ENCODE data around the gene C11orf97. TPM values are rescaled to one million over a fixed set of nuclear protein-coding genes. Genes with fewer than 3 reads are reported as not detected.

Gene C11orf97
- total RNA-seq, 1 donor from 2014 or later = not detected

GRCh38 chr11:94532211-94532610, 19.9 kb downstream of the C11orf97 start:
- no peak overlapping the region for H3K4me3 Mint-ChIP-seq
- H3K9me3 Mint-ChIP-seq = no peaks in the 10 kb centered on the region
- no peaks in the 10 kb centered on the region for H3K4me1 Mint-ChIP-seq (ENCODE audit: low read depth)
- no peak for DNase-seq (ENCODE audit: low spot score)
- H3K27ac Mint-ChIP-seq = no peak overlapping the region
- H3K27me3 Mint-ChIP-seq (ENCODE audit: insufficient read depth) = peaks cover 36% of the 10 kb centered on the region
- intact Hi-C loops (cut with micrococcal nuclease) = no loop called here
- no peaks in the 10 kb centered on the region for H3K36me3 Mint-ChIP-seq (ENCODE audit: low read depth)

DNA sequence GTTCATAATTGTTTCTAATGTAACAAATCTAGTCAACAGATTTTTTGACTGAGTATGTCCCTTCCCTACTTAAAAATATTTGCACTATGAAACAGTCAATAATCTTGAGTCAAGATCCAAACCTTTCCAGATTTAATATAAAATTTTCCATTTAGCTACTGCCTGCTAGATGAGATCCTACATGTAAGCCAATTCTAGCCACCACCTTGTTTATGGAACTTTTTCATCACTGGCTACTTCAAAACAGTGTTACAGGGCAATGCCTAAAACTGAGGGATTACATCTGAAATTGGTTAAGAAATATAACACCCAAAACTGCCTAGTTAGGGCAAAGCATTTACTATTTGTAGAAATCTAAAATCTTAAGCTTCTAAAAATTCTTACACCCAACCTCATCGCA, 20.9 kb downstream of the C11orf97 start:
- DNase-seq (ENCODE audit: low spot score) = no peak
- Mint-ChIP-seq H3K36me3 (ENCODE audit: low read depth) (no peaks in the 10 kb centered on the region), H3K27ac (no peak overlapping the region), H3K4me3 (no peak overlapping the region), H3K27me3 (ENCODE audit: insufficient read depth) (peaks cover 36% of the 10 kb centered on the region), H3K9me3 (no peaks in the 10 kb centered on the region), H3K4me1 (ENCODE audit: low read depth) (no peaks in the 10 kb centered on the region)
- intact Hi-C loops (cut with micrococcal nuclease) = no loop called here

GRCh38 chr11:94533696-94534630, 21.7 kb downstream of the C11orf97 start:
- no peaks in the 10 kb centered on the region for H3K36me3 Mint-ChIP-seq (ENCODE audit: low read depth)
- intact Hi-C loops (cut with micrococcal nuclease) = no loop called here

GRCh38 chr11:94536386-94536785, 24.1 kb downstream of the C11orf97 start:
- Mint-ChIP-seq H3K9me3 (no peaks in the 10 kb centered on the region), H3K27ac (no peak overlapping the region), H3K27me3 (ENCODE audit: insufficient read depth) (peaks cover 32% of the 10 kb centered on the region), H3K4me1 (ENCODE audit: low read depth) (no peaks in the 10 kb centered on the region), H3K36me3 (ENCODE audit: low read depth) (no peaks in the 10 kb centered on the region), H3K4me3 (no peak overlapping the region)
- no peak for DNase-seq (ENCODE audit: low spot score)
- intact Hi-C loops (cut with micrococcal nuclease) = no loop called here

More at GRCh38 chr11:94533696-94534630, 21.7 kb downstream of the C11orf97 start:
- no peaks in the 10 kb centered on the region for H3K9me3 Mint-ChIP-seq
- H3K27ac Mint-ChIP-seq = no peak overlapping the region
- no peaks in the 10 kb centered on the region for H3K4me1 Mint-ChIP-seq (ENCODE audit: low read depth)
- no peak for DNase-seq (ENCODE audit: low spot score)
- H3K27me3 Mint-ChIP-seq (ENCODE audit: insufficient read depth) = peaks cover 30% of the 10 kb centered on the region
- H3K4me3 Mint-ChIP-seq = no peak overlapping the region

DNA sequence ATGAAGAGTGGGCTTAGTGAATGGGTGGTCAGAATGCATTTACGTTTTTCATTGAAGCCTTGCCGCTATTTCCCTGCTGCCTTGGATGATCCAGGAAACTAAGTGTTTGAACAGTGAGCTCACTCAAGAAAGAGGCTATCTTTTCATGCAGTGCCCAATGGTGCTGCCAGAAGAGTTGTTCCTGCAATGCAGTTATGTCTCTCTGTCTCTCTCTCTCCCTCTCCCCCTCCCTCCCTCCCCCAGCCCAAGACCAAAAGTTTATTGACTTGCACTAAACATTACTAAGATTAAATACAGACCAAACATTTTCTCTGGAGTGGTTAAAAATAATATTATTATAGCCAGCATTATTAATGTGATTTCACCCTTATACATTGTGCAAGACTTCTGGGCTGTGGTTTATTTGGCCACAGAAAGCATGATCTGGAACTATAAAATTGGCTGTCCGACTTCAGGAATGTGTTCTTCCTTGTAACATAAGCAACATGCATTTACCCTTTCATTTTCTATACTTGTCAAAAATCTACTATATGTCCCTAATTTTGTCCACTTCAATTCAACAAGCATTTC, 24.9 kb downstream of the C11orf97 start:
- no peak for DNase-seq (ENCODE audit: low spot score)
- Mint-ChIP-seq H3K36me3 (ENCODE audit: low read depth) (no peaks in the 10 kb centered on the region), H3K9me3 (no peaks in the 10 kb centered on the region), H3K27me3 (ENCODE audit: insufficient read depth) (peaks cover 32% of the 10 kb centered on the region), H3K27ac (no peak overlapping the region), H3K4me1 (ENCODE audit: low read depth) (no peaks in the 10 kb centered on the region), H3K4me3 (no peak overlapping the region)
- intact Hi-C loops (cut with micrococcal nuclease) = no loop called here

DNA sequence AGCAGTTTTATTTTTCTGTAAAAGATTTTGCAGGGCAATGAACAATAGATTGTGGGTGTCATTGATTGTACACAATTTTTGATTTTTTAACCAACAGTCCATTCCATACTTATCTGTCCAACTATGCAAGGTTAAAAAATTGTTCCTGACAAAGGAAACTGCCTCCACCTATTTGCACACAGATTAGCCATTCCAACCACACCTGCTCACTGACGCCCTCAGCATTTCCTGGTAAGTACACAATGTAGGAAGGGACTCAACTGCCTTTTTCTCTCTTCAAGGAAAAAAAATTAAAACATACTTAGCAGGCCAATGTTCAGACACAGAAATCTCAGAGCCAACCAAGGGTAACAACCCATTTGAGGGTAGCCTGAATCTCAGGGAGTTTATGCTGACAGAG, 27.2 kb downstream of the C11orf97 start:
- Mint-ChIP-seq H3K4me3 (no peak overlapping the region), H3K4me1 (ENCODE audit: low read depth) (peaks cover 12% of the 10 kb centered on the region), H3K27me3 (ENCODE audit: insufficient read depth) (peaks cover 22% of the 10 kb centered on the region), H3K36me3 (ENCODE audit: low read depth) (no peaks in the 10 kb centered on the region), H3K9me3 (no peaks in the 10 kb centered on the region), H3K27ac (no peak overlapping the region)
- DNase-seq (ENCODE audit: low spot score) = no peak
- intact Hi-C loops (cut with micrococcal nuclease) = no loop called here

- H3K36me3 Mint-ChIP-seq (ENCODE audit: low read depth) = peaks cover 11% of the 10 kb centered on the region
- peak within 1 kb of the TSS; percentile 99 for H3K27ac Mint-ChIP-seq
- DNase-seq (ENCODE audit: low spot score) = peak; percentile 70
- intact Hi-C loops (cut with micrococcal nuclease) = loop anchor here (1.0 to 10.0 kb wide), 14 partner anchors 25 to 1347 kb away; partner anchors contain the start of genes ANKRD49, C11orf54, CEP295 and CEP57
- H3K27me3 Mint-ChIP-seq (ENCODE audit: insufficient read depth) = peaks cover 5% of the 10 kb centered on the region
- H3K4me1 Mint-ChIP-seq (ENCODE audit: low read depth) = peaks cover 45% of the 10 kb centered on the region
- peak within 1 kb of the TSS; percentile 98 for H3K4me3 Mint-ChIP-seq
- no peaks in the 10 kb centered on the region for H3K9me3 Mint-ChIP-seq
Measured at GRCh38 chr11:94543695-94544645, 31.7 kb downstream of the C11orf97 start, which contains the start of gene FUT4. FUT4 (plus strand) TSS chr11:94543921; CDS start chr11:94544134, 213 bp downstream.

GRCh38 chr11:94544646-94545263, 32.5 kb downstream of the C11orf97 start:
- peak overlapping the region; percentile 81 for H3K4me3 Mint-ChIP-seq
- peak overlapping the region; percentile 77 for H3K27ac Mint-ChIP-seq
- peak; percentile 2 for DNase-seq (ENCODE audit: low spot score)
- H3K36me3 Mint-ChIP-seq (ENCODE audit: low read depth) = peaks cover 11% of the 10 kb centered on the region
- intact Hi-C loops (cut with micrococcal nuclease) = loop anchor here (1.0 to 10.0 kb wide), 12 partner anchors 25 to 1347 kb away; partner anchors contain the start of genes ANKRD49, C11orf54, CEP295 and CEP57
- H3K9me3 Mint-ChIP-seq = no peaks in the 10 kb centered on the region
- peaks cover 5% of the 10 kb centered on the region for H3K27me3 Mint-ChIP-seq (ENCODE audit: insufficient read depth)
- H3K4me1 Mint-ChIP-seq (ENCODE audit: low read depth) = peaks cover 50% of the 10 kb centered on the region

GRCh38 chr11:94545264-94546161, 33.3 kb downstream of the C11orf97 start:
- Mint-ChIP-seq H3K36me3 (ENCODE audit: low read depth) (peaks cover 11% of the 10 kb centered on the region), H3K27me3 (ENCODE audit: insufficient read depth) (peaks cover 3% of the 10 kb centered on the region), H3K9me3 (no peaks in the 10 kb centered on the region), H3K4me1 (ENCODE audit: low read depth) (peaks cover 57% of the 10 kb centered on the region), H3K27ac (peak overlapping the region; percentile 77), H3K4me3 (peak overlapping the region; percentile 81)
- no peak for DNase-seq (ENCODE audit: low spot score)
- intact Hi-C loops (cut with micrococcal nuclease) = loop anchor here (2.0 to 10.0 kb wide), 4 partner anchors 331 to 1249 kb away; partner anchors contain the start of genes CEP57 and MED17

- H3K9me3 Mint-ChIP-seq = no peaks in the 10 kb centered on the region
- intact Hi-C loops (cut with micrococcal nuclease) = loop anchor here (10.0 kb wide), 1 partner anchor 1249 kb away; the partner anchor contains the start of gene CEP57
- H3K36me3 Mint-ChIP-seq (ENCODE audit: low read depth) = peaks cover 11% of the 10 kb centered on the region
- peaks cover 59% of the 10 kb centered on the region for H3K4me1 Mint-ChIP-seq (ENCODE audit: low read depth)
- H3K4me3 Mint-ChIP-seq = peak overlapping the region; percentile 81
- peaks cover under 1% of the 10 kb centered on the region for H3K27me3 Mint-ChIP-seq (ENCODE audit: insufficient read depth)
- H3K27ac Mint-ChIP-seq = no peak overlapping the region
- no peak for DNase-seq (ENCODE audit: low spot score)
Measured at GRCh38 chr11:94546162-94546470, 33.9 kb downstream of the C11orf97 start.

- peaks cover 11% of the 10 kb centered on the region for H3K36me3 Mint-ChIP-seq (ENCODE audit: low read depth)
- H3K27ac Mint-ChIP-seq = no peak overlapping the region
- H3K4me1 Mint-ChIP-seq (ENCODE audit: low read depth) = peaks cover 59% of the 10 kb centered on the region
- H3K9me3 Mint-ChIP-seq = no peaks in the 10 kb centered on the region
- intact Hi-C loops (cut with micrococcal nuclease) = loop anchor here (10.0 kb wide), 1 partner anchor 1248 kb away; the partner anchor contains the start of gene CEP57
- peak overlapping the region; percentile 64 for H3K4me3 Mint-ChIP-seq
- H3K27me3 Mint-ChIP-seq (ENCODE audit: insufficient read depth) = no peaks in the 10 kb centered on the region
- DNase-seq (ENCODE audit: low spot score) = no peak
Measured at GRCh38 chr11:94546886-94547285, 34.6 kb downstream of the C11orf97 start.

All from activated T-helper 1 cell treated with anti-CD3 and anti-CD28 coated beads, Interleukin-12 subunit alpha, Interleukin-12 subunit beta, Interleukin-2, Interleukin-4 antibody, amounts not matched to agents 30 ng/mL and 10 ng/mL and 1 ng/mL, durations not matched to agents 14 hours and 24 hours and 36 hours (primary cell).